Activated CD4-positive, alpha-beta T cell treated with anti-CD3 and anti-CD28 coated beads for 24 hours (primary cell): Measurements from ENCODE around the gene G6PC2.
"Not testable (repeated sequence)": the region's sequence is repeated elsewhere in the genome, so short reads cannot be mapped to it uniquely, and the experiment has no call there.

Experiments used
- DNase-seq, 2 donors: peaks; one replicate each; pipeline ENCODE4 v3.0.0-alpha.2; 2020; ENCODE audit warnings: low read depth in 2 of 2

Gene G6PC2

DNA sequence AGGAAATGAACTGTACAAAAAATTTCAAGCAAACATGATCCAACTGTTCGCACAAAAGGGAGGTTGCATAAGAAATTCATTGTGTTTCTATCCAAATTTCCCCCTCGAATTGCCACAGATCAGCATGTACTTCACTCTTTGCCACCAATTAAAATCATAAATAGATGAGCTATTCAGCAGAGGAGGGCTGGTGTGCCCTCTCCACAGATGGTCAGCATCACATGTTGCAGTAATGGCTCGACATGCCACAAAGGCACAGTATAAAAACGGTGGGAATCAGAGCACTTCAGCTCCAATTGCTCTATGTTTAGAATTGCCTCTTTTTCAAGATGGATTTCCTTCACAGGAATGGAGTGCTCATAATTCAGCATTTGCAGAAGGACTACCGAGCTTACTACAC, at the start of gene G6PC2:
Gene G6PC2 (plus strand): TSS at position 289 of the 400 bp plus-strand sequence. CDS start 41 bp downstream, at position 330.
- DNase-seq = no peak

DNA sequence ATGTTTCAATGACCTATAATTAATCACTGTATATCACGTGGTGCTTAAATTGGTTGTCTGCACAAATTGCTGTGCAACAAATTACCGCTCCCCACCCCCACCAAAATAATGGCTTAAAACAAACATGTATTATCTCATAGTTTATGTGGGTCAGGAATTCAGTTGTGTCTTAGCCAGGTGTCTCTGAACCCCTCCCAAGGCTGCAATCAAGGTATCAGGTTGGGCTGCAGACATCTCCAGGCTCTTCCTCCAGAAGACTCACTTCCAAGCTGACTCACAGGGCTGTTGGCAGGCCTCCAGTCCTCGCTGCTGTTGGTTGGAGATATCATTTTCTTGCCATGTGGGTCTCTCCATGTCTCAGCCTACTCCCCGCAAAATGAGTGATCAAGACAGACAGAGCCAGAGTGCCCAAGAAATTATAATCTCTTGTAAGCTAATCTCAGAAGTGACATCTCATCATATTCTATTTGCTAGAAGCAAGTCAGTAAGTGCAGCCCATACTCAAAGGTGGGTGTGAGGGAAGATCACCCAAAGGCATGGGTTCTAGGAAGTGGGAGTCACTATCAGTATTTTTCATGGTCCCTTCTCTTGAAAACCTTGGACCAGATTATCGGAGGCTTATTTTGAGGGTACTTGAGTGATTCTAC, 49.3 kb upstream of the G6PC2 start:
- no peak for DNase-seq

- no peak for DNase-seq
These were observed 48.6 kb upstream of the G6PC2 start for GRCh38 chr2:168852481-168852880.

- no peak for DNase-seq
These were observed 47.6 kb upstream of the G6PC2 start for GRCh38 chr2:168853471-168853870.

GRCh38 chr2:168854651-168855050, 46.4 kb upstream of the G6PC2 start:
- no peak for DNase-seq

DNA sequence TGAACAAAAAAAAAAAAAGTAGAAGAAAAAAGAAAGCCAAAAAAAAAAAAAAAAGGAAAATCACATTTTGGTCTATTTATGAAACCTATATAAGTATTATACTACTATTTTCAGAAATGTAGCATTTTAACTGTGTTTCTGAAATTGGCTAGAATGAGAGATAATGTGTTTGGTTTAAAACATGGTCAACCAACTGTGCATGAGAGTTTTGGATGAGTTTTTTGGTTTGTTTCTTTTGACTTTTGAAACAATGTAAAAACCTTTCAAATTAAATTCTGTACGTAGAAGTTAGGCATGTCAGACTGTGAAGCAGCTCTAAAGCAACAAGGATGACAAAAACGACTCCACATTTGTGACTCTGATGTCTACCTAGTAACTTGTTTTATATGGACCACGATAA, 45.5 kb upstream of the G6PC2 start:
- DNase-seq = no peak

- no peak for DNase-seq
These were observed 42.9 kb upstream of the G6PC2 start for GRCh38 chr2:168858146-168858545.

DNA sequence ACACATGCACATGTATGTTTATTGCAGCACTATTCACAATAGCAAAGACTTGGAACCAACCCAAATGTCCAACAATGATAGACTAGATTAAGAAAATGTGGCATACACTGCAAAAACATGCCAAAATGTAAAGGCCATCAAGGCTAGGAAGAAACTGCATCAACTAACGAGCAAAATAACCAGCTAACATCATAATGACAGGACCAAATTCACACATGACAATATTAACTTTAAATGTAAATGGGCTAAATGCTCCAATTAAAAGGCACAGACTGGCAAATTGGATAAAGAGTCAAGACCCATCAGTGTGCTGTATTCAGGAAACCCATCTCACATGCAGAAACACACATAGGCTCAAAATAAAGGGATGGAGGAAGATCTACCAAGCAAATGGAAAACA, 33.9 kb upstream of the G6PC2 start:
- not testable (repeated sequence) for DNase-seq

DNA sequence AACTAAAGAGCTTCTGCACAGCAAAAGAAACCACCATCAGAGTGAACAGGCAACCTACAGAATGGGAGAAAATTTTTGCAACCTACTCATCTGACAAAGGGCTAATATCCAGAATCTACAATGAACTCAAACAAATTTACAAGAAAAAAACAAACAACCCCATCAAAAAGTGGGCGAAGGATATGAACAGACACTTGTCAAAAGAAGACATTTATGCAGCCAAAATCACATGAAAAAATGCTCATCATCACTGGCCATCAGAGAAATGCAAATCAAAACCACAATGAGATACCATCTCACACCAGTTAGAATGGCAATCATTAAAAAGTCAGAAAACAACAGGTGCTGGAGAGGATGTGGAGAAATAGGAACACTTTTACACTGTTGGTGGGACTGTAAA, 30.7 kb upstream of the G6PC2 start:
- DNase-seq = not testable (repeated sequence)

DNA sequence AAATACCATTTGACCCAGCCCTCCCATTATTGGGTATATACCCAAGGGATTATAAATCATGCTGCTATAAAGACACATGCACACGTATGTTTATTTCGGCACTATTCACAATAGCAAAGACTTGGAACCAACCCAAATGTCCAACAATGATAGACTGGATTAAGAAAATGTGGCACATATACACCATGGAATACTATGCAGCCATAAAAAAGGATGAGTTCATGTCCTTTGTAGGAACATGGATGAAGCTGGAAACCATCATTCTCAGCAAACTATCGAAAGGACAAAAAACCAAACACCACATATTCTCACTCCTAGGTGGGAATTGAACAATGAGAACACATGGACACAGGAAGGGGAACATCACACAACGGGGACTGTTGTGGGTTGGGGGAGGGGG, 30.3 kb upstream of the G6PC2 start:
- not testable (repeated sequence) for DNase-seq

GRCh38 chr2:168874368-168875054, 26.6 kb upstream of the G6PC2 start:
- DNase-seq = no peak

GRCh38 chr2:168882163-168882562, 18.9 kb upstream of the G6PC2 start:
- DNase-seq = not testable (repeated sequence)

DNA sequence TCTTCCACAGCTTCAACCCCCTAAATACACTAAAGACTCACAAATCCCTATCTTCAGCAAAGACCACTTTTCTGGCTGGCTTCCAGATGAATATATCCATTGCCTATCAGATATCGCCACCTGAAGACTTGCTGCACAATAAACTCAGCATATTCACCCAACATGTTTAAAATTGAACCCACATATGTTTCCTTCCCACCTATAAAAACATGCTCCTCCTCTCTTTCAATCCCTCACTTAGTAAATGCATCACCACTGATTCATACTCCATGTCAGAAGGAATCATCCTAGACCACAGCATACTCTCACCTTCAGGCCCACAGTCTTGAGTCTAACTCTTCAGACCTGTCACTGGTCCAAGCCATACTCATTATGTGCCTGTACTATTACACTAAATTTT, 16.1 kb upstream of the G6PC2 start:
- DNase-seq = no peak

GRCh38 chr2:168889635-168890005, 11.5 kb upstream of the G6PC2 start:
- no peak for DNase-seq

- DNase-seq = peak; percentile 77
These were observed 10.9 kb upstream of the G6PC2 start, which contains the start of gene SPC25 for GRCh38 chr2:168890006-168890782. SPC25 (minus strand) TSS chr2:168890430; CDS start chr2:168889519, 911 bp downstream.

GRCh38 chr2:168892327-168892726, 8.8 kb upstream of the G6PC2 start:
- no peak for DNase-seq

GRCh38 chr2:168894101-168894500, 7.0 kb upstream of the G6PC2 start:
- no peak for DNase-seq

DNA sequence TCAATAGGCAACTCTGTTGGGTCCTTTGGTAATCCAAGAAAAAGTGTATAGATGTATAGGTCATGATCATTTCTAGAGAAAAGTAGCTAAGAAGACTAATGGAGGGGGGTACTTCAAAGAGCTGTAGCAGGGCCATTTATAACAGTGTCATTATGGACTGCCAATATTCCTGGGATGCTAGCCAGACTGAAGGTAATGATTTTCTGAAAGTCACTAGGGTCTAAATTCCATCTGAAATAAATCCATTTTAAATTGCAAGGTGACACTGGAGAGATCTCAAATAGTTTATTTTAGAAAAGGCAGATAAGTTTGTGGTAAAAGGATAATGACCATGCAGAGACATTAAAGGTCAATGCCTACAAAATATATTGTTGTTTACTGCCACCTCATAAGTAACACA, 6.4 kb upstream of the G6PC2 start:
- DNase-seq = no peak

GRCh38 chr2:168895771-168896170, 5.3 kb upstream of the G6PC2 start:
- DNase-seq = no peak

DNA sequence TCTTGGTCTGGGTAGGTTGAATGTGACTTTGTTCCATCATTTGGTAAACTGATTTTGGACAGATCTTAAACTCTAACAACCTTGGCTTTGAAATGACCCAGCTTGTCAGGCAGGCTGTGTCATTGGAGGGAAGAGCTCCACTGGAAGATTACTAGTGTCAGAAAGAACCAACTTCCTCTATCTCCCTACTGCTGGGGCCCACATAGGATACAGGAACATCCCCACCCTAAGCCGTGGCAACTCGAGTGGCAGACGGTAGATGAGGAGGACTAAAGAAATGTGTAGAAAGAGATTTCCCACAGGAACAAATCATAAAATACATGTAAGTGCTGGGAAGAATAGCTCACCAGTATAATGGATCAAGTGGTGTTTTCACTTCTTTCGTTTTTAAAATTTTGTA, 4.3 kb upstream of the G6PC2 start:
- no peak for DNase-seq

DNA sequence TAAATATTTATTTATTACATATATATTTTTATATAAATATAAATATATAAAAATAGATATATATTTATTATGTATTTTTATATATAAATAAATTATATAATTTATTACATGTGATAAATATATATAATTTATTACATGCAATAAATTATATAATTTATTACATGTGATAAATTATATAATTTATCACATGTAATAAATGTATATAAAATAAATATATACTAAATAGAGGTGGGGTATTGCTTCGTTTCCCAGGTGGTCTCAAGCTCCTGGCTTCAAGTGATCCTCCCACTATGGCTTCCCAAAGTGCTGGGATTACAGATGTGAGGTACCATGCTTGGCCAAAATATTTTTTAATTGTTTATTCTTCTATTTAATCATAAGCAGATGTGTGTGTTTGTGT, 3.6 kb upstream of the G6PC2 start:
- DNase-seq = no peak

GRCh38 chr2:168903888-168904287, 2.8 kb downstream of the G6PC2 start:
- DNase-seq = no peak

GRCh38 chr2:168904358-168904757, 3.3 kb downstream of the G6PC2 start:
- DNase-seq = no peak
